HG03521 (cell line): ENCODE data around the gene ACP7.
"Not testable (repeated sequence)": the region's sequence is repeated elsewhere in the genome, so short reads cannot be mapped to it uniquely, and the experiment has no call there.

ENCODE experiments used
- ATAC-seq: cut with Tn5 transposase; IDR thresholded peaks from one replicate; pipeline ENCODE4 v1.9.1; 2021; ENCODE audit warnings: mild to moderate bottlenecking, moderate library complexity; ENCODE audit not compliant: unreplicated experiment

ACP7 gene

GRCh38 chr19:39077323-39077722 lies 6.8 kb upstream of the ACP7 start:
- no peak for ATAC-seq

- no peak for ATAC-seq
These were observed 5.5 kb upstream of the ACP7 start for GRCh38 chr19:39078436-39079200.

GRCh38 chr19:39080431-39080830 lies 3.7 kb upstream of the ACP7 start:
- no peak for ATAC-seq

GRCh38 chr19:39082167-39082566 lies 2.0 kb upstream of the ACP7 start:
- no peak for ATAC-seq

GRCh38 chr19:39082745-39083598 lies 1.2 kb upstream of the ACP7 start:
- no peak for ATAC-seq

GRCh38 chr19:39083599-39083982 lies 577 bp upstream of the ACP7 start:
- no peak for ATAC-seq

- no peak for ATAC-seq
These were observed 538 bp downstream of the ACP7 start for GRCh38 chr19:39084732-39085080.

- ATAC-seq: no peak
These were observed 1.2 kb downstream of the ACP7 start for GRCh38 chr19:39085392-39085791.

GRCh38 chr19:39086386-39086785 lies 2.2 kb downstream of the ACP7 start:
- no peak for ATAC-seq

GRCh38 chr19:39087907-39088686 lies 3.9 kb downstream of the ACP7 start:
- ATAC-seq: no peak

- not testable (repeated sequence) for ATAC-seq
These were observed 5.8 kb downstream of the ACP7 start for GRCh38 chr19:39090016-39090415.

- ATAC-seq: no peak
These were observed 6.7 kb downstream of the ACP7 start for GRCh38 chr19:39090881-39091280.

GRCh38 chr19:39095799-39096540 lies 11.8 kb downstream of the ACP7 start:
- ATAC-seq: not testable (repeated sequence)

GRCh38 chr19:39097299-39097698 lies 13.1 kb downstream of the ACP7 start:
- no peak for ATAC-seq

- ATAC-seq: no peak
These were observed 13.6 kb downstream of the ACP7 start for GRCh38 chr19:39097721-39098120.

GRCh38 chr19:39098365-39099269 lies 14.4 kb downstream of the ACP7 start:
- no peak for ATAC-seq

- ATAC-seq: no peak
These were observed 15.2 kb downstream of the ACP7 start for GRCh38 chr19:39099341-39099740.

GRCh38 chr19:39100500-39101166 lies 16.5 kb downstream of the ACP7 start:
- no peak for ATAC-seq

- no peak for ATAC-seq
These were observed 19.0 kb downstream of the ACP7 start for GRCh38 chr19:39103151-39103550.
